HG03521 (cell line): Measurements from ENCODE around the gene CLEC2B.
"Not testable (repeated sequence)": the region's sequence is repeated elsewhere in the genome, so short reads cannot be mapped to it uniquely, and the experiment has no call there.

Experiments
- ATAC-seq: cut with Tn5 transposase; IDR thresholded peaks from one replicate; pipeline ENCODE4 v1.9.1; 2021; ENCODE audit warnings: mild to moderate bottlenecking, moderate library complexity; ENCODE audit not compliant: unreplicated experiment

CLEC2B gene

GRCh38 chr12:9869307-9870161, at the start of gene CLEC2B:
CLEC2B (minus strand) TSS chr12:9869354.
- ATAC-seq: no peak

- no peak for ATAC-seq
These were observed 42.6 kb upstream of the CLEC2B start for GRCh38 chr12:9911708-9912107.

- ATAC-seq: no peak
These were observed 41.7 kb upstream of the CLEC2B start for GRCh38 chr12:9910716-9911421.

- no peak for ATAC-seq
These were observed 40.6 kb upstream of the CLEC2B start for GRCh38 chr12:9909724-9910123.

GRCh38 chr12:9908350-9908749, 39.2 kb upstream of the CLEC2B start:
- ATAC-seq: no peak

- no peak for ATAC-seq
These were observed 38.6 kb upstream of the CLEC2B start for GRCh38 chr12:9907769-9908168.

GRCh38 chr12:9906873-9907272, 37.7 kb upstream of the CLEC2B start:
- ATAC-seq: no peak

- no peak for ATAC-seq
These were observed 33.5 kb upstream of the CLEC2B start for GRCh38 chr12:9902539-9903228.

- ATAC-seq: no peak
These were observed 31.8 kb upstream of the CLEC2B start for GRCh38 chr12:9900930-9901329.

GRCh38 chr12:9899209-9899608, 30.1 kb upstream of the CLEC2B start:
- no peak for ATAC-seq

GRCh38 chr12:9897535-9897934, 28.4 kb upstream of the CLEC2B start:
- ATAC-seq: no peak

- no peak for ATAC-seq
These were observed 26.2 kb upstream of the CLEC2B start for GRCh38 chr12:9895215-9895971.

GRCh38 chr12:9888665-9889273, 19.6 kb upstream of the CLEC2B start:
- no peak for ATAC-seq

GRCh38 chr12:9883175-9883574, 14.0 kb upstream of the CLEC2B start:
- ATAC-seq: no peak

- ATAC-seq: no peak
These were observed 12.8 kb upstream of the CLEC2B start for GRCh38 chr12:9881988-9882387.

- ATAC-seq: no peak
These were observed 12.1 kb upstream of the CLEC2B start, which contains the start of gene KLRF2 for GRCh38 chr12:9881246-9881645. KLRF2 (plus strand) TSS chr12:9881489; CDS start chr12:9881596, 107 bp downstream.

- ATAC-seq: no peak
These were observed 11.5 kb upstream of the CLEC2B start for GRCh38 chr12:9880532-9881078.

- ATAC-seq: not testable (repeated sequence)
These were observed 7.0 kb upstream of the CLEC2B start for GRCh38 chr12:9876120-9876519.

- no peak for ATAC-seq
These were observed 3.6 kb upstream of the CLEC2B start for GRCh38 chr12:9872742-9873141.

GRCh38 chr12:9872162-9872561, 3.0 kb upstream of the CLEC2B start:
- no peak for ATAC-seq
